Upper lobe of right lung (tissue), 1 donor: ENCODE results near the gene SMAGP. TPM values are rescaled to one million over a fixed set of nuclear protein-coding genes. Genes with fewer than 3 reads are reported as not detected.
A peak's percentile ranks its signal among the peaks of the same experiment; 100 is the strongest.
"Not testable (repeated sequence)": the region's sequence is repeated elsewhere in the genome, so short reads cannot be mapped to it uniquely, and the experiment has no call there.

Experiments used
- ATAC-seq: fragments of 200-7000 bp; cut with Tn5 transposase; one replicate; pipeline ENCODE4 v1.9.1; 2020; ENCODE audit warnings: mild to moderate bottlenecking, moderate library complexity
- DNase-seq: peaks from one replicate; pipeline ENCODE4 v3.0.0-alpha.2; 2020
- H3K27ac ChIP-seq: fragments of 200-600 bp; one replicate; pipeline ENCODE4 v1.8.0; 2022
- H3K27me3 ChIP-seq: fragments of 200-600 bp; one replicate; pipeline ENCODE4 v1.8.0; 2022; ENCODE audit warnings: mild to moderate bottlenecking
- H3K36me3 ChIP-seq: fragments of 200-600 bp; one replicate; pipeline ENCODE4 v1.8.0; 2022
- H3K4me1 ChIP-seq: fragments of 200-600 bp; one replicate; pipeline ENCODE4 v1.8.0; 2022
- H3K4me3 ChIP-seq: fragments of 200-600 bp; one replicate; pipeline ENCODE4 v1.8.0; 2022; ENCODE audit warnings: mild to moderate bottlenecking
- H3K9me3 ChIP-seq: fragments of 200-600 bp; one replicate; pipeline ENCODE4 v1.8.0; 2022
- intact Hi-C: fragments of 100-400 bp; cut with DNase I; formaldehyde crosslinking; loops from one replicate; pipeline ENCODE4 v1.11.0; 2022
- long read RNA-seq: library from polyadenylated mRNA; unstranded; transcript quantifications from one replicate; pipeline ENCODE4 v2.0.0, GENCODE V29; 2021
- total RNA-seq: library from RNA; stranded (reverse); fragmentation: NEBNext Ultra II Directional; extraction: Animal tissue kit (Norgen Biotek cat#: 25700); gene quantifications from one replicate; pipeline ENCODE4 v1.2.1, GENCODE V29; 2021
- TF ChIP-seq, protein P1 (sequence below): fragments of 200-600 bp; IDR thresholded peaks from one replicate; pipeline ENCODE4 v1.8.0; 2022; ENCODE audit warnings: antibody characterized with exemption
- donor health status: DM: no; HTN: yes; CAD: no; lungs with severe emphysema.

SMAGP gene, protein sequence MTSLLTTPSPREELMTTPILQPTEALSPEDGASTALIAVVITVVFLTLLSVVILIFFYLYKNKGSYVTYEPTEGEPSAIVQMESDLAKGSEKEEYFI
- total RNA-seq: 34.2 TPM
- long read RNA-seq, transcript SMAGP-202 (4 exons, 1,062 nt): minor isoform, 5 of 35 reads
- long read RNA-seq, transcript SMAGP-203 (4 exons, 2,350 nt): major isoform, 17 of 35 reads
- long read RNA-seq, partial matches to known transcripts: 1 of 35 reads
- long read RNA-seq, other reads (novel, unspliced or antisense): 7 of 35 reads

DNA sequence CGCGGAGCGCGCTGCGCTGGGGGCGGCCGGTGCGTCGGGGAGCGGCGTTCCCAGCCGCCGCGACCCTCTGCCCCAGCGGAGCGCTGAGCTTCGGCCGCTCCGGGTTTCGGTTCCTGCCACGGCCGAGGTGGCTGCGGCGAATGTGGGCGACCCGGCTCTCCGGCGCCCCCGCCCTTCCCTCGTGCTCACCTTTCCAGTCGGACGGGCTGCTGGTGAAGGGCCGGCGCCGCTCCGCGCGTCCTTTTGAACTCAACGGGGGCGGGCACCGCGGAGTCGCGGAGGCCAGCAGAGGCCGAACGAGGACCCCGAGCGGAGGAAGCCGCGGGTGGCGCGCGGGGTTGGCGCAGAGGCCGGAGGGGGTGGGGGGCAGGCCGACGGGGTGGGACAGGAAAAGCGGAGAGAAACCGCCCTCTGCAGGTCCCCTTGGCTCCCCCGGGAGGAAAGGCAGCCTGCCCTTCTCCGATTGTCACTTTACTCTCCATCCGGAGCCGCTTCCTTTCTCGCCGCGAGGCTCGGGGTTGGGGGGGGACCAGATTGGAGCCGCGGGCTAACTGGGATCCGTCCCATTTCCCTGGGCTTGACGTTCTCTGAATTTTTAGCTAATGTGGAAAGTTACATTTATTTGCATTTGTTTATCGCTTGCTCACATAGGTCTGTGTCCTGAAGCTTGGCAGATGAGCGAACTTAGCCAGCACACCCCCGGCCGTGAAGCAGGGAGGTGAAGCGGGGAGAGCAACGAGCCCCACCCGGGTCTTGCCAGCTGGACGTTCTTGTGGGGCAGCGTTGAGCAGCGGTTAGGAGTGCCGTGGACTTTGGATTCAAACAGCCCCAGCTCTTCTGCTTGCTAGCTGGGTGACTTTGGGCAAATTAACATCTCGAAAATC, at the start of gene SMAGP:
Gene SMAGP (minus strand): TSS at position 349 of the 884 bp plus-strand sequence. CDS start 1,137 bp downstream, outside the sequence.
- intact Hi-C loops: loop anchor here (10.0 kb wide), 1 partner anchor 74 kb away; the partner anchor contains the start of gene CELA1
- peaks cover 5% of the 10 kb centered on the region for H3K27me3 ChIP-seq
- H3K4me1 ChIP-seq: peaks cover 8% of the 10 kb centered on the region
- H3K27ac ChIP-seq: peak within 1 kb of the TSS; percentile 59
- ATAC-seq: peak; percentile 89
- H3K36me3 ChIP-seq: no peaks in the 10 kb centered on the region
- TF ChIP-seq, protein P1, sequence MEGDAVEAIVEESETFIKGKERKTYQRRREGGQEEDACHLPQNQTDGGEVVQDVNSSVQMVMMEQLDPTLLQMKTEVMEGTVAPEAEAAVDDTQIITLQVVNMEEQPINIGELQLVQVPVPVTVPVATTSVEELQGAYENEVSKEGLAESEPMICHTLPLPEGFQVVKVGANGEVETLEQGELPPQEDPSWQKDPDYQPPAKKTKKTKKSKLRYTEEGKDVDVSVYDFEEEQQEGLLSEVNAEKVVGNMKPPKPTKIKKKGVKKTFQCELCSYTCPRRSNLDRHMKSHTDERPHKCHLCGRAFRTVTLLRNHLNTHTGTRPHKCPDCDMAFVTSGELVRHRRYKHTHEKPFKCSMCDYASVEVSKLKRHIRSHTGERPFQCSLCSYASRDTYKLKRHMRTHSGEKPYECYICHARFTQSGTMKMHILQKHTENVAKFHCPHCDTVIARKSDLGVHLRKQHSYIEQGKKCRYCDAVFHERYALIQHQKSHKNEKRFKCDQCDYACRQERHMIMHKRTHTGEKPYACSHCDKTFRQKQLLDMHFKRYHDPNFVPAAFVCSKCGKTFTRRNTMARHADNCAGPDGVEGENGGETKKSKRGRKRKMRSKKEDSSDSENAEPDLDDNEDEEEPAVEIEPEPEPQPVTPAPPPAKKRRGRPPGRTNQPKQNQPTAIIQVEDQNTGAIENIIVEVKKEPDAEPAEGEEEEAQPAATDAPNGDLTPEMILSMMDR: no peak
- H3K9me3 ChIP-seq: no peaks in the 10 kb centered on the region
- DNase-seq: peak; percentile 94
- peak within 1 kb of the TSS; percentile 71 for H3K4me3 ChIP-seq

DNA sequence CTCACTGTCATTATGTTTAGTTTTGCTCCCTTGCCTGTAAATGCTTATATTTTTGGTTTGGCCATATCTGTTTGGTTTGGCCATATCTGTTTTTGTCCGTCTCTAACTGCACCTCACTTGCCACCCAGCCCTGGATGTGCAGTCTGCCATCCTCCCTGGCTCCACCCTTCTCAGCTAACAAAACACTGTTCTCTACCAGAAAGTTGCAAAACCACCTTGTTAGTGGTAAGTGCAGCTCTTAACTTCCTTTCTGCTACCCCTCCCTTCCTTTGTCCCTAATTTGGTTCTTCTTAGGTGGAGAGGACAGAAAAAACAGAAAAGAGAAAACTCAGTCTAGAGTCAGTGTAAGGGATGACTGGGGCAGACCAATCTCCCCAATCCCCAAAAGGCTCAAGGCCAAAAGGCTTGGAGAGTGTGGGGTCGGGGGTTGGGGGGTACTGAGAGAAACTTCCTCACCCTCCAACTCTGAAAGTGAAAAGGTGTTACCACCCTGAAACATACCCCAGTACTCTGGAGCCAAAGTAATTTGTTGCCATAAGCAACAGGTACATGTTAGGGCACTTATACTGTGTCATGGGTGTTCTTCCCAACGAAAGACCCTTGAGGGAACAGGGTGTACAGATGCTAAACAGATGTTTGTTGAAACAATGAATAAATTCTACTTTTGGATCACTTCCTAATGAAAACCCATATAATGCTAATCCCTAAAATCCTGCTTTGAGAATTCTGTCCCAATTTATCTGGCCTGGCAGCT, 48.8 kb upstream of the SMAGP start:
- no peaks in the 10 kb centered on the region for H3K36me3 ChIP-seq
- H3K4me1 ChIP-seq: peaks cover 4% of the 10 kb centered on the region
- no peak overlapping the region for H3K4me3 ChIP-seq
- TF ChIP-seq, protein P1: no peak
- DNase-seq (no peak), ATAC-seq (peak; percentile 89)
- no peaks in the 10 kb centered on the region for H3K27me3 ChIP-seq
- H3K27ac ChIP-seq: peak overlapping the region; percentile 53
- intact Hi-C loops: no loop called here
- H3K9me3 ChIP-seq: no peaks in the 10 kb centered on the region

DNA sequence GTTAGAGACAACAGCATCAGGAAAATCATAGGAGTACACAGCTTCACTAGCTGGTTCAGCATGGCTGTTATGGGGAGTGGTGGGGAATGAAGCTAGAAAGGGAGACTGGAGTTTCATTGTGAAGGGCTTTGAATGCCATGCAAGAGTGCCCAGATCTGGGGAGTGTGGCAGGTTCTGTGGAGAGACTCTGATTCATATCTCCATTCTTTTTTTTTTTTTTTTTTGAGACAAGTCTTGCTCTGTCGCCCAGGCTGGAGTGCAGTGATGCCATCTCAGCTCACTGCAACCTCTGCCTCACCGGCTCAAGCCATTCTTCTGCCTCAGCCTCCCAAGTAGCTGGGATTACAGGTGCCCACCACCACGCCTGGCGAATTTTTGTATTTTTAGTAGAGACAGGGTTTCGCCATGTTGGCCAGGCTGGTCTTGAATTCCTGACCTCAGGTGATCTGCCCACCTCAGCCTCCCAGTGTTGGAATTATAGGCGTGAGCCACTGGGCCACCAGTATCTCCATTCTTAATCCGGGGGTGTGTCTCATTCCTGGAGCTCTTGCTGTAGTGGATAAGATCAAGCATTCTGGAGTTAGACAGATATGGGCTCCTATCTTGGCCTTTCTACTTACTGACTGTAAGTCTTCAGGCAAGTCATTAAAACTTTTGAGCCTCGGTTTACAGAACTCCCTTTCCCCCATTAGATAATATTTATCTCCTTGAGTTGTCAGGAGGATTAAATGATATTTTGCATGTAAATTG, 48.0 kb upstream of the SMAGP start:
- H3K9me3 ChIP-seq, H3K27ac ChIP-seq, H3K4me1 ChIP-seq, H3K36me3 ChIP-seq, ATAC-seq, DNase-seq, intact Hi-C loops, H3K27me3 ChIP-seq, H3K4me3 ChIP-seq: not testable (repeated sequence)

DNA sequence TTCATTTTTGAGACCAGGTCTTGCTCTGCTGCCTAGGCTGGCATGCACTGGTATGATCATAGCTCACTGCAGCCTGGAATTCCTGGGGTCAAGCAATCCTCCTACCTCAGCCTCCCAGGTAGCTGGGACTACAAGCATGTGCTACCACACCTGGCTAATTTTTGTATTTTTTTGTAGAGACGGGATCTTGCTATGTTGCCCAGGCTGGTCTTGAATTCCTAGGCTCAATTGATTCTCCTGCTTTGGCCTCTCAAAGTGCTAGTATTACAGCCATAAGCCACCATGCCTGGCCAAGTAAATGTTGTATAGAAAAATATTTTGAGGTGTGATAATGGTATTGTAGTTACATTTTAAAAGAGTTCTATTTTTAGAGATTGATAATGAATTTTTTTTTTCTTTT, 41.2 kb upstream of the SMAGP start:
- TF ChIP-seq, protein P1: no peak
- ATAC-seq: no peak
- Histone ChIP-seq H3K36me3 (no peaks in the 10 kb centered on the region), H3K27me3 (no peaks in the 10 kb centered on the region), H3K4me3 (no peak overlapping the region), H3K4me1 (no peaks in the 10 kb centered on the region), H3K9me3 (no peaks in the 10 kb centered on the region), H3K27ac (no peak overlapping the region)
- intact Hi-C loops: no loop called here
- DNase-seq: no peak

DNA sequence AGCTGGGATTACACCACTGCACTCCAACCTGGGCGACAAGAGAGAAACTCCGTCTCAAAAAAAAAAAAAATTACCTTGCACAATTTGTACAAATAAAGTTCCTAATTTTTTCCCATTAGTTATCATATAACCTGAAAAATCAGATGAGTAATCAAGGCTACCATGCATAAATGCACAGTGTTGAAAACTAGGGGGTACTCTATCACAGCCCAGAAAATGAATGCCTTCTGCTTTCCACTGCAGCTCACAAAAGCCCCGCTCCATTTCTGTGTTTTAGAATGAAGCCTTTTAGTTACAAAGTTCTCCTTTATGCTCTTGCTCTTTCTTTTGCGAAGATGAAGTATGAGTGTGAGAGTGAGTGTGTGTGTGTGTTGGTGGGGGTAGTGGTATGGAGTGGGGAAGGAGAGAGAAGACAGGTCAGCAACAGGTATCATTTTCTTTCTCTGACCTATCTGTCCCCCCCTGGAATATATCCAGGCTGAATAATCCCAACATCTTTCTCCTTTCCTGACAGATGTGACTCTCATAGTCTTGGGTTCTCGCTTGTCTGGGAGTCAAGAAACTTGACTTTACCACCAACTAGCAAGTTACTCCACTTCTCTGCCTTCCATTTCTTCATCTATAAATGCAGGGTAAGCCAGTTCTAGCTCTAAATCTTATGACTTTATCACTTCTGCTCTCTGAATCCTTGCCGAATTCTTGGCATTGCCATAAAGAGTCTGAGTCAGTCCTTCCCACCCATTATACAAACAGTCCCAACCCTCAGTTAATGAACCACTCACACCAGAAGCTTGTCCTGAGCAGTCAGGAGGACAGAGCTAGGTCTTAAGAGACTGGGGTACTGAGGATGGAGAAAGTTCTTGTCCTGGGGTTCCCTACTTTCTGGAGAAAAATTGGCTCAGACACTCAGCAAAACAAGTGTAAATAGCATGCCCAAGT, 37.7 kb upstream of the SMAGP start:
- Histone ChIP-seq H3K36me3 (no peaks in the 10 kb centered on the region), H3K4me1 (no peaks in the 10 kb centered on the region), H3K9me3 (no peaks in the 10 kb centered on the region), H3K27ac (peak overlapping the region; percentile 40), H3K27me3 (no peaks in the 10 kb centered on the region), H3K4me3 (no peak overlapping the region)
- intact Hi-C loops: no loop called here
- DNase-seq: no peak
- TF ChIP-seq, protein P1: no peak
- ATAC-seq: peak; percentile 97
